ENCODE data around the gene CDK5RAP3.
"Not testable (repeated sequence)": the region's sequence is repeated elsewhere in the genome, so short reads cannot be mapped to it uniquely, and the experiment has no call there.

Gene CDK5RAP3

GRCh38 chr17:47982091-47982617 lies 11.2 kb downstream of the CDK5RAP3 start:
- DNase-seq (ENCODE audit: insufficient read length) (no peak), FAIRE-seq (no peak)
- TF ChIP-seq POLR2AphosphoS5 (IDR thresholded peaks at IDR 0.05; ENCODE audit: low read depth, low read length) (no peak), POLR2A (IDR thresholded peaks at IDR 0.05; ENCODE audit: low read depth, low read length) (no peak), TAF1 (IDR thresholded peaks at IDR 0.05; ENCODE audit: borderline replicate concordance, low read depth, low read length) (no peak)

DNA sequence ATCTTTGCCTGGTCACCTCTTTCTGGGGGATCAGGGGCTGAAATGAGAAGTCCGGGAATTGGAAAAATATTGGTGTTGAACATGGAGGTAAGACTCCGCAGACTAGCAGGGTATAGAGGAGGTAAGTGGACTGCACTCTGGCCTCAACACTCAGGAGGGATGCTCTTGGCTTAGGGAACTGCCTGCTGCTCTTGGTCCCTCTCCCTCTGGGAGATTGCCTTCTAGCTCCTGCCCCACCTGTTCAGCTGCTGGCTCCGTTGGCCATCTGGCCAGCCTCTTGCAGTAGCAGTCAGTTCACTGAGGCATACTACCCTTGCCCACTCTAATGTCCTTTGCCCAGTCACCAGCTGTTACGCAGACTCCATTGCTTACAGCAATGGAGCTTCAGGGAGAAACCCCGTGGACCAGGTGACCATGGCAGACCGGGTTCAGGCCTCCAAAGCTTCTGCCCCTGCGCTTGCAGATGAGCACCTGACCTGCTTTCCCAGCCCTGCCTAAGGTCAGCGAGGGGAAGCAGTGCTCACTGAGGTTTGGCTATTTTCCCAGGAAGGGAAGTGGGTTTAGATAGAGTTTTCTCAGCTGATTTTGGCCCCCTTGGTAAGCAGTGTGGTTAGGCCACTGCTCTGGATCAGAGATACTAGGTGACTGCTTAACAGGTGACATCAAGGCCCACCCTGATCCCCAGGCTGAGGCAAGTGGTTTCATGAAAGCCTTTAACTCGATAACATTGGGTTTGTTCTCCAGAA lies 11.9 kb downstream of the CDK5RAP3 start:
- no peak for FAIRE-seq
- DNase-seq (ENCODE audit: insufficient read length), result no peak

DNA sequence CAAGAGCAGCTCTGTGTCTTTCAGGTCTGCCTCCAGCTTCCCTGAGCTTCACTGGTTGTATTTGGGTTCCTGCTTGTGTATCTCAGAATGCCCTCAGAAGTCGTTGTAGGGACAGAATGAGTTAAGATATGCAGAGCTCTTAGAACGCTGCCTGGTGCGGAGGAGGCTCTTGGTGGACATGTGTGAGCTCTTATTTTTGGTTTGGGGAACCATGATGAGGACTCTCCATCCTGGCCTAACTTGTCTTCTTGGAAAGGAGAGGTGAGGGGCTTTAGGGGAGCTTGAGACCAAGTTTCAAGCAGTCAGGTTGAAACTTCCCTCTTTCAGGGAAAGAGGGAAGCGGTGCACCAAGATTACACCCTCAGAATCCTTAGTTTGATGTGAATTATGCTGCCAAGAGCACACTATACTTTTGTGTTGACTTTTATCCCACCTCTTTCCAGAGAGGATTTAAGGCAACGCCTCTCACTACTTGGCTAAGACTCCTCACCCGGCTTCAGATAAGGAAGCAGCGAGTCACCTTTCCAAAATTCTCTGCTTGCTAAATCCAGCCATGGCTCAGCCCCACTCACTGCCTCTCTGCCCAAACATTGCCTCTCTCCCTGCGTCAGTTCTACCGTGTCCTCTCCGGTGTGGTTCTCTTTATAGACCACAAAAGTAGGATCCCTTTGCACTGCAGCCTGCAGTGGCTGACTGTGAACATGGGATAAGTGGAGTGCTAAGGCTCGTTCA lies 12.7 kb downstream of the CDK5RAP3 start:
- DNase-seq (ENCODE audit: insufficient read length) (no peak), FAIRE-seq (no peak)
- TF ChIP-seq POLR2AphosphoS5 (IDR thresholded peaks at IDR 0.05; ENCODE audit: low read depth, low read length), result no peak
- TF ChIP-seq TAF1 (IDR thresholded peaks at IDR 0.05; ENCODE audit: borderline replicate concordance, low read depth, low read length), result no peak
- TF ChIP-seq POLR2A (IDR thresholded peaks at IDR 0.05; ENCODE audit: low read depth, low read length), result no peak

More for the DNA sequence above, 11.9 kb downstream of the CDK5RAP3 start:
- TF ChIP-seq POLR2A (IDR thresholded peaks at IDR 0.05; ENCODE audit: low read depth, low read length) (no peak), TAF1 (IDR thresholded peaks at IDR 0.05; ENCODE audit: borderline replicate concordance, low read depth, low read length) (no peak), POLR2AphosphoS5 (IDR thresholded peaks at IDR 0.05; ENCODE audit: low read depth, low read length) (no peak)

- no peak for TF ChIP-seq POLR2AphosphoS5 (IDR thresholded peaks at IDR 0.05; ENCODE audit: low read depth, low read length)
- no peak for TF ChIP-seq POLR2A (IDR thresholded peaks at IDR 0.05; ENCODE audit: low read depth, low read length)
- TF ChIP-seq TAF1 (IDR thresholded peaks at IDR 0.05; ENCODE audit: borderline replicate concordance, low read depth, low read length), result no peak
- no peak for DNase-seq (ENCODE audit: insufficient read length)
- no peak for FAIRE-seq
Measured at GRCh38 chr17:47986520-47986919, 15.6 kb downstream of the CDK5RAP3 start.

- no peak for TF ChIP-seq POLR2A (IDR thresholded peaks at IDR 0.05; ENCODE audit: low read depth, low read length)
- no peak for TF ChIP-seq TAF1 (IDR thresholded peaks at IDR 0.05; ENCODE audit: borderline replicate concordance, low read depth, low read length)
- no peak for TF ChIP-seq POLR2AphosphoS5 (IDR thresholded peaks at IDR 0.05; ENCODE audit: low read depth, low read length)
- DNase-seq (ENCODE audit: insufficient read length), result no peak
- no peak for FAIRE-seq
Measured at GRCh38 chr17:47987240-47987835, 16.4 kb downstream of the CDK5RAP3 start.

GRCh38 chr17:47988445-47988844 lies 17.5 kb downstream of the CDK5RAP3 start:
- not testable (repeated sequence) for FAIRE-seq; DNase-seq (ENCODE audit: insufficient read length)

- FAIRE-seq (no peak), DNase-seq (ENCODE audit: insufficient read length) (no peak)
- TF ChIP-seq TAF1 (IDR thresholded peaks at IDR 0.05; ENCODE audit: borderline replicate concordance, low read depth, low read length) (no peak), POLR2A (IDR thresholded peaks at IDR 0.05; ENCODE audit: low read depth, low read length) (no peak), POLR2AphosphoS5 (IDR thresholded peaks at IDR 0.05; ENCODE audit: low read depth, low read length) (no peak)
Measured at GRCh38 chr17:47989159-47989558, 18.2 kb downstream of the CDK5RAP3 start.

DNA sequence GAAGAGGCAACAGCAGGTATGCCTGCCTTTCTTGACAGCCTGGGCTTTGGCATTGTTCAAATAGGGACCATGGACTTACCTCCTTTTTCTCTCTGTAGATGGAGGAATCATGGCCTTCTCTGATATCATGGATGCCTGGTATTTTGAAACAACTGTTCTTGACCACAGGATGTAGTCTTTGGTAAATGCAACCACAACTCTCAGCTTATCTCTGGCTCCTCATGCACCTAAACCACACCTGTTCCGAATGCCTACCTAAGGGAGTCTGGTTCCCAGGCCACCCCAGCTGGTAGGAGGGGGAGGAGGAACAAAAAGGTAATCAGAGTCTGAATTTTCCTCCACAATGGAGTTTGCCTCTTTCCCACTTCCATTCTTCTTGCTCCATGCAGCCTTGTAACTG lies 18.8 kb downstream of the CDK5RAP3 start:
- DNase-seq (ENCODE audit: insufficient read length) (no peak), FAIRE-seq (no peak)
- TF ChIP-seq TAF1 (IDR thresholded peaks at IDR 0.05; ENCODE audit: borderline replicate concordance, low read depth, low read length), result no peak
- TF ChIP-seq POLR2AphosphoS5 (IDR thresholded peaks at IDR 0.05; ENCODE audit: low read depth, low read length), result no peak
- TF ChIP-seq POLR2A (IDR thresholded peaks at IDR 0.05; ENCODE audit: low read depth, low read length), result no peak

DNA sequence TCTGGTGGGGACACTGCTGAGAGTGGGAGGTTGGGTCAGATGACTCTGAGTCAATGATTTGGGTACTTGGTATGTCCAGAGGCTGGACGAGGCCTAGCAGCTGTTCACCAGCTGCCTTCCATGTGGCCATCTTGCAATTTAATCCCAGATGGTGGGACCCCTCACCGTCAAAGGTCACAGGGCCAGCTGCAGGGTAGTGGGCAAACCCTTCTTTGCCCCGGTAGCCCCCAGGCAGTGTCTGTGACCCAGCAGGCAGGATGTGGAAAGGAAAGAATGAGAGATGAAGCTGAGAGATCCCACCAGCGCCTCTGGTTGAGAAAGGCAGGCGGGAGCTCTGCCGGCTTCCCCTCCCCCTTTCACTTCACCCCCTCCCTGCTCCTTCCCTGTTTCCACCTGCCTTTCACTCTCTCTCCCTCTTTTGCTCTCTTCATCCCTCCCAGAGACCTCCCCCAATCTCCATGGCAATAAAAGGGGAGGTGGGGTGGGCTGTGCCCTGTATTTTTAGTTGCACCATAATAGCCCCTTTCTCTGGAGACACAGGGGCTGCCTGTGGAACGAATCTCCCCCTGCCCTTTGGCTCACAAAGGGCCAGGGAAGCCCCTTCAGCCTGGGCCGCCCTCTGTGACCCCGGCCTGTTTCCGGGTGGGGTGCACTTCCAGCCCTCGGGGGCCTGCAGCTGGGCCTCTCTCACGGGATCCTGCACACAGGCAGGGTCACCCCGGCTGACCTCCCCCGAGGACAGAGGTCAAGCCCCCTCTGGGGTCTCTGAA lies 20.2 kb downstream of the CDK5RAP3 start:
- TF ChIP-seq POLR2AphosphoS5 (IDR thresholded peaks at IDR 0.05; ENCODE audit: low read depth, low read length) (no peak), POLR2A (IDR thresholded peaks at IDR 0.05; ENCODE audit: low read depth, low read length) (no peak), TAF1 (IDR thresholded peaks at IDR 0.05; ENCODE audit: borderline replicate concordance, low read depth, low read length) (no peak)
- FAIRE-seq (no peak), DNase-seq (ENCODE audit: insufficient read length) (no peak)

DNA sequence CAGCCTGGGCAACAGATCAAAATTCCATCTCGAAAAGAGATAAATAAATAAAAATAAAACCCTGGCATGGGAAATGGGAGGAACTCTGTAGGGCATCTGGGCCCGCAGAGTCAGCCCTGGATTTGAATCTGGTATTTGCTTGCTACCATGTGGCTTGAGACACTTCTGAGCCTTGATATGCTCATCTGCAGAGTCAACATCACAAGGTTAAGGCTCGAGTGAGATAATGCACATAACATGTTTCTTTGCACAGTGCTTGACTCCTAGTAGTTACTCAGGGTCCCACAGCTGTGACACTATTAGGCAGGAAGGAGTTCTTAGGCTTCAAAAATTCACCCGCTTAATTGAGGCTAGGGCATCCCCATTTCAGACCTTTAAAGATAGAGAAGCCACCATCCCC lies 21.3 kb downstream of the CDK5RAP3 start:
- FAIRE-seq (no peak), DNase-seq (ENCODE audit: insufficient read length) (no peak)
- no peak for TF ChIP-seq POLR2A (IDR thresholded peaks at IDR 0.05; ENCODE audit: low read depth, low read length)
- no peak for TF ChIP-seq TAF1 (IDR thresholded peaks at IDR 0.05; ENCODE audit: borderline replicate concordance, low read depth, low read length)
- no peak for TF ChIP-seq POLR2AphosphoS5 (IDR thresholded peaks at IDR 0.05; ENCODE audit: low read depth, low read length)

GRCh38 chr17:47993031-47993564 lies 22.2 kb downstream of the CDK5RAP3 start:
- no peak for FAIRE-seq
- no peak for TF ChIP-seq TAF1 (IDR thresholded peaks at IDR 0.05; ENCODE audit: borderline replicate concordance, low read depth, low read length)
- no peak for TF ChIP-seq POLR2A (IDR thresholded peaks at IDR 0.05; ENCODE audit: low read depth, low read length)
- TF ChIP-seq POLR2AphosphoS5 (IDR thresholded peaks at IDR 0.05; ENCODE audit: low read depth, low read length), result no peak
- DNase-seq (ENCODE audit: insufficient read length), result no peak
